HG02588 (cell line): ENCODE measurements around the gene DAZAP2.

Experiments
- ATAC-seq: cut with Tn5 transposase; IDR thresholded peaks from one replicate; pipeline ENCODE4 v1.9.1; 2021; ENCODE audit warnings: mild to moderate bottlenecking, moderate library complexity; ENCODE audit not compliant: unreplicated experiment

DAZAP2 gene

GRCh38 chr12:51238510-51239334 lies at the start of gene DAZAP2:
DAZAP2 (plus strand) TSS chr12:51238826; CDS start chr12:51238908, 82 bp downstream.
- peak; percentile 90 for ATAC-seq

GRCh38 chr12:51189790-51190355 lies 48.8 kb upstream of the DAZAP2 start:
- ATAC-seq = no peak

GRCh38 chr12:51190820-51191219 lies 47.8 kb upstream of the DAZAP2 start:
- no peak for ATAC-seq

- ATAC-seq = no peak
These were observed 46.9 kb upstream of the DAZAP2 start for GRCh38 chr12:51191516-51192283.

GRCh38 chr12:51192284-51192671 lies 46.3 kb upstream of the DAZAP2 start:
- ATAC-seq = no peak

- no peak for ATAC-seq
These were observed 42.8 kb upstream of the DAZAP2 start for GRCh38 chr12:51195841-51196240.

- ATAC-seq = no peak
These were observed 42.1 kb upstream of the DAZAP2 start for GRCh38 chr12:51196547-51196946.

GRCh38 chr12:51197736-51198567 lies 40.7 kb upstream of the DAZAP2 start:
- ATAC-seq = no peak

GRCh38 chr12:51198568-51199365 lies 39.9 kb upstream of the DAZAP2 start:
- ATAC-seq = no peak

GRCh38 chr12:51199366-51199945 lies 39.2 kb upstream of the DAZAP2 start:
- no peak for ATAC-seq

GRCh38 chr12:51200156-51200555 lies 38.5 kb upstream of the DAZAP2 start:
- ATAC-seq = no peak

GRCh38 chr12:51200806-51201205 lies 37.8 kb upstream of the DAZAP2 start:
- ATAC-seq = no peak

GRCh38 chr12:51202718-51203117 lies 35.9 kb upstream of the DAZAP2 start:
- no peak for ATAC-seq

GRCh38 chr12:51205350-51205749 lies 33.3 kb upstream of the DAZAP2 start:
- no peak for ATAC-seq

GRCh38 chr12:51208016-51208660 lies 30.5 kb upstream of the DAZAP2 start:
- no peak for ATAC-seq

GRCh38 chr12:51209259-51209658 lies 29.4 kb upstream of the DAZAP2 start:
- no peak for ATAC-seq

GRCh38 chr12:51210690-51211395 lies 27.8 kb upstream of the DAZAP2 start:
- no peak for ATAC-seq

GRCh38 chr12:51214895-51215294 lies 23.7 kb upstream of the DAZAP2 start:
- no peak for ATAC-seq

- no peak for ATAC-seq
These were observed 22.0 kb upstream of the DAZAP2 start for GRCh38 chr12:51216642-51217041.
